H54 (cell line): ENCODE data around the gene SPRN.

ENCODE experiments used
- DNase-seq: peaks from one replicate; pipeline ENCODE4 v3.0.0; 2011; ENCODE audit warnings: low spot score, mixed read lengths; ENCODE audit not compliant: insufficient read length
- FAIRE-seq: peaks from 3 replicates; lab custom pipeline; 2011; peaks lifted over from hg19 to GRCh38; lab: Jason Lieb, UNC
- POLR2A ChIP-seq: IDR thresholded peaks from 2 replicates; pipeline ENCODE4 v1.6.1; 2011; ENCODE audit warnings: low read depth, mild to moderate bottlenecking, low read length

Gene SPRN

DNA sequence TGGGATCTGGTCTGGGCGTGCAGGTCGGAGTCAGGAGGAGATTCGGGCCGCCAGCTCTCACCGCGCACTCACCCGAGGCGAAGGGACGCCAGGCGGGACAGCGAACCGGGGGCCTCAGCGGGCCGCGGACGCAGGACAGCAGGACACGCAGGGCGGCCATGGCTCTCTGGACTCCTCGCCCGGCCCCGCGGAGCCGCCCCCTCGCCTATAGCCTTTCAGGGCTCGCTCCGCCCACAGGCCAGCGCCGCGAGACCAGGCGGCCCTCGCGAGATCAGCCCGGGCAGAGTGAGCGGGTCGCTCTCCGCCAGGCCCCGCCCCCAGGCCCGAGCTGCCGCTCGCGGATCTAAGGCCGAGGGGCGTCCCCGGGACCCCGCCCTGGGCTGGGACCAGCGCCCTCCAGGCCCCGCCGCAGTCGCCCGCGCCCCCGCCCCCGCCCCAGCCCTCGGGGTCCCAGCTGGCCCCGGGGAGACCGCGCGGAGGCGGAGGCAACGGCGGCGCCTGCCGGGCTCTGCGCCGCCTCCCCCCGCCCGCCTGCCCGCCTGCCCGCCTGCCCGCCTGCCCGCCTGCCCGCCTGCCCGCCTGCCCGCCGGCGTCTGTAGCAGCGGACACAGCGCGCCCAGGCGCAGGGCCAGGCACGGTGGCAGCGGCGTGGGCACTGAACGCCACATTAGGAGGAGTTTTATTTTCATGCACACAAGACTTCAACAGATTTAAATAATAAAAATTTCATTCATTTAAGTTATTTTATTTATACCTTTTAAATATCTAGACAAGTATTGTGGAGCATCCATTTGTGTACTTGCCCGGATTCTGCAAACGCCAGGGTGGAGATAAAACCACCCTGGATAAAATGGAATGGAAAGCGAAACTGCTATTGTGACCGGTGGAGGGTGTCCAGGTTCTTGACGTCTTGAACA is 51.0 kb downstream of the SPRN start, which contains the start of gene ECHS1:
Gene ECHS1, minus strand, starts transcription at position 181 of the 917 bp plus-strand sequence. Its CDS starts 21 bp downstream, at position 160.
- peak; percentile 97 for DNase-seq
- TF ChIP-seq POLR2A: peak; percentile 81
- FAIRE-seq: no peak

DNA sequence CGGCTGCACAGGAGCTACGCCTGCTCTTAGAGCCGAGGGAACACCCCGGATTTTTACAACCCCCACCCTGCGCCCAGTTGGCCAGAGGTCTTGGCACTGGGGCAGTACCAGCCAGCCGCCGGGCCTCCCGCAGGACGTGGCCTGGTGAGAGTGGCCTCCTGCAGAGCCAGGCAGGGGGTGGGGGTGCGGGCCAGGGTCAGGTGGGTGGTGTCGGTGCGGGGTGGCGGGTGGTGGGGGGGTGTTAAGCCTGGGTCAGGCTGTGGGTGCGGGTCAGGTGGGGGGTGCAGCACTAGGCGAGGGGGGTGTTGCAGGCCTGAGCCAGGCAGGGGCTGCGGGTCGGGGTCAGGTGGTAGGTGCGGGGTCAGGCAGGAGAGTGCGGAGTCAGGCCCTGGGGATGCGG is 51.9 kb downstream of the SPRN start:
- TF ChIP-seq POLR2A: no peak
- no peak for FAIRE-seq
- no peak for DNase-seq
